H9 (cell line): ENCODE measurements around the gene CDK5R1. TPM values are rescaled to one million over a fixed set of nuclear protein-coding genes. Genes with fewer than 3 reads are reported as not detected.

Source experiments
- DNase-seq: peaks from one replicate; pipeline ENCODE4 v3.0.0-alpha.2; 2017
- H2AFZ ChIP-seq: one replicate; pipeline ENCODE4 v1.6.1; 2013; ENCODE audit warnings: mild to moderate bottlenecking, low read length, control low read depth, moderate library complexity
- H2AK5ac ChIP-seq: 2 replicates; pipeline ENCODE4 v1.6.1; 2013; ENCODE audit warnings: low read length, control low read depth, mixed read lengths; ENCODE audit not compliant: insufficient read length
- H2BK120ac ChIP-seq: one replicate; pipeline ENCODE4 v1.6.1; 2013; ENCODE audit warnings: low read depth, mild to moderate bottlenecking, low read length, control low read depth, inconsistent platforms; ENCODE audit not compliant: poor library complexity, severe bottlenecking
- H2BK12ac ChIP-seq: 2 replicates; pipeline ENCODE4 v1.6.1; 2013; ENCODE audit warnings: low read length, control low read depth, mixed read lengths, low read depth; ENCODE audit not compliant: insufficient read length
- H2BK15ac ChIP-seq: 2 replicates; pipeline ENCODE4 v1.6.1; 2013; ENCODE audit warnings: low read depth, low read length, control low read depth
- H2BK20ac ChIP-seq: one replicate; pipeline ENCODE4 v1.6.1; 2013; ENCODE audit warnings: low read depth, mild to moderate bottlenecking, low read length, control low read depth, inconsistent platforms; ENCODE audit not compliant: poor library complexity, severe bottlenecking
- H2BK5ac ChIP-seq: 2 replicates; pipeline ENCODE4 v1.6.1; 2013; ENCODE audit warnings: low read length, control low read depth, mixed read lengths; ENCODE audit not compliant: insufficient read length
- H3K14ac ChIP-seq: 2 replicates; pipeline ENCODE4 v1.6.1; 2013; ENCODE audit warnings: low read length, control low read depth; ENCODE audit not compliant: insufficient read depth
- H3K18ac ChIP-seq: 2 replicates; pipeline ENCODE4 v1.6.1; 2013; ENCODE audit warnings: low read depth, mild to moderate bottlenecking, mixed read lengths, low read length, control low read depth; ENCODE audit not compliant: insufficient read length
- H3K23ac ChIP-seq: 2 replicates; pipeline ENCODE4 v1.6.1; 2013; ENCODE audit warnings: low read length, control low read depth, mixed read lengths, low read depth; ENCODE audit not compliant: insufficient read length
- H3K23me2 ChIP-seq: 2 replicates; pipeline ENCODE4 v1.6.1; 2013; ENCODE audit warnings: low read depth, mild to moderate bottlenecking, mixed read lengths, low read length, control low read depth; ENCODE audit not compliant: insufficient read length, poor library complexity, severe bottlenecking
- H3K27ac ChIP-seq: 2 replicates; pipeline ENCODE4 v1.5.1; 2013; ENCODE audit warnings: low read length, control low read depth, mixed read lengths, low read depth; ENCODE audit not compliant: insufficient read length
- H3K27me3 ChIP-seq: 2 replicates; pipeline ENCODE4 v1.6.1; 2013; ENCODE audit warnings: low read length, control low read depth, inconsistent platforms; ENCODE audit not compliant: insufficient read depth
- H3K4ac ChIP-seq: 2 replicates; pipeline ENCODE4 v1.6.1; 2013; ENCODE audit warnings: low read depth, mild to moderate bottlenecking, control low read depth, inconsistent platforms, low read length, moderate library complexity
- H3K4me1 ChIP-seq: 2 replicates; pipeline ENCODE4 v1.6.1; 2013; ENCODE audit warnings: low read length, control low read depth, inconsistent platforms; ENCODE audit not compliant: insufficient read depth
- H3K4me2 ChIP-seq: 2 replicates; pipeline ENCODE4 v1.6.1; 2013; ENCODE audit warnings: low read length, control low read depth, mixed read lengths; ENCODE audit not compliant: insufficient read length, insufficient read depth
- H3K56ac ChIP-seq: 2 replicates; pipeline ENCODE4 v1.6.1; 2013; ENCODE audit warnings: low read depth, mild to moderate bottlenecking, mixed read lengths, low read length, control low read depth; ENCODE audit not compliant: insufficient read length
- H3K79me1 ChIP-seq: 2 replicates; pipeline ENCODE4 v1.6.1; 2013; ENCODE audit warnings: low read depth, mild to moderate bottlenecking, moderate library complexity, low read length, control low read depth, inconsistent platforms; ENCODE audit not compliant: insufficient read depth, poor library complexity, severe bottlenecking
- H3K79me2 ChIP-seq: 2 replicates; pipeline ENCODE4 v1.6.1; 2013; ENCODE audit warnings: low read length, control low read depth, inconsistent platforms; ENCODE audit not compliant: insufficient read depth
- H3K9ac ChIP-seq: 2 replicates; pipeline ENCODE4 v1.6.1; 2013; ENCODE audit warnings: low read length, control low read depth, mixed read lengths; ENCODE audit not compliant: insufficient read length; ENCODE audit errors: extremely low read depth
- H3K9me3 ChIP-seq: one replicate; pipeline ENCODE4 v1.6.1; 2013; ENCODE audit warnings: low read depth, low read length, inconsistent platforms; ENCODE audit not compliant: control insufficient read depth
- H3T11ph ChIP-seq: one replicate; pipeline ENCODE4 v1.6.1; 2013; ENCODE audit warnings: mild to moderate bottlenecking, low read length, control low read depth, inconsistent platforms
- H4K20me1 ChIP-seq: one replicate; pipeline ENCODE4 v1.6.1; 2013; ENCODE audit not compliant: control insufficient read depth, insufficient read length, insufficient read depth
- H4K5ac ChIP-seq: 2 replicates; pipeline ENCODE4 v1.6.1; 2013; ENCODE audit warnings: low read depth, mild to moderate bottlenecking, mixed read lengths, low read length, control low read depth; ENCODE audit not compliant: insufficient read length
- H4K8ac ChIP-seq: replicated peaks from 2 replicates; pipeline ENCODE4 v1.6.1; 2013; ENCODE audit warnings: low read length, control low read depth, mixed read lengths, low read depth; ENCODE audit not compliant: insufficient read length
- H4K91ac ChIP-seq: 2 replicates; pipeline ENCODE4 v1.6.1; 2013; ENCODE audit warnings: low read depth, mild to moderate bottlenecking, moderate library complexity, mixed read lengths, low read length, control low read depth; ENCODE audit not compliant: insufficient read length
- H3K27ac Mint-ChIP-seq, 3 experiments: 2 replicates in 2 of 3; 3 replicates in 1 of 3; pipeline ENCODE4 v1.8.0; 2020 to 2021; ENCODE audit warnings: mixed read lengths in 3 of 3, mild to moderate bottlenecking in 1 of 3, moderate library complexity in 1 of 3
- H3K27me3 Mint-ChIP-seq: 2 replicates; pipeline ENCODE4 v1.8.0; 2021; ENCODE audit warnings: low read depth, mild to moderate bottlenecking, moderate library complexity, mixed read lengths
- H3K36me3 Mint-ChIP-seq, 3 experiments: 2 replicates in 2 of 3; 3 replicates in 1 of 3; pipeline ENCODE4 v1.8.0; 2020 to 2021; ENCODE audit warnings: low read depth in 3 of 3, mixed read lengths in 3 of 3; ENCODE audit not compliant: insufficient read depth in 1 of 3
- H3K4me1 Mint-ChIP-seq, 2 experiments: 2 replicates each; pipeline ENCODE4 v1.8.0; 2020; ENCODE audit warnings: mixed read lengths in 2 of 2
- H3K4me3 Mint-ChIP-seq, 2 experiments: 2 replicates in 1 of 2; 3 replicates in 1 of 2; pipeline ENCODE4 v1.8.0; 2020 to 2021; ENCODE audit warnings: mild to moderate bottlenecking in 2 of 2, mixed read lengths in 2 of 2, moderate library complexity in 1 of 2
- H3K9me3 Mint-ChIP-seq, 2 experiments: 2 replicates in 1 of 2; 3 replicates in 1 of 2; pipeline ENCODE4 v1.8.0; 2020; ENCODE audit warnings: mild to moderate bottlenecking in 2 of 2, mixed read lengths in 2 of 2, moderate library complexity in 1 of 2
- CTCF ChIP-seq: fragments of 200-600 bp; sonication (generic); conservative IDR thresholded peaks from 3 replicates; pipeline ENCODE4 v1.8.0; 2021; ENCODE audit warnings: antibody characterized with exemption, mild to moderate bottlenecking
- WGBS: extraction: QIAGEN DNeasy Blood & Tissue Kit; methylation state at CpG from one replicate; pipeline ENCODE4 v1.1.7; 2013; ENCODE audit warnings: missing lambda C conversion rate, low lambda C conversion rate, mixed read lengths; ENCODE audit not compliant: insufficient read length; ENCODE audit errors: extremely low coverage; 5-methylcytosine and 5-hydroxymethylcytosine counted together
- total RNA-seq: library from RNA; stranded (reverse); gene quantifications from 2 replicates; pipeline ENCODE4 v1.2.1, GENCODE V29; 2021

CDK5R1 gene
- total RNA-seq, 1 experiment from 2014 or later: 11.4 TPM

GRCh38 chr17:32475258-32475657, 11.5 kb upstream of the CDK5R1 start:
- H3K4me1 ChIP-seq: no peaks in the 10 kb centered on the region
- Mint-ChIP-seq H3K4me1 (peaks cover 10 to 16% of the 10 kb centered on the region in 2 experiments), H3K9me3 (no peaks in the 10 kb centered on the region), H3K27ac (no peak overlapping the region), H3K27me3 (no peaks in the 10 kb centered on the region), H3K4me3 (no peak overlapping the region), H3K36me3 (peaks cover 70 to 92% (median 89%) of the 10 kb centered on the region in 3 experiments)
- no peak overlapping the region for H2BK20ac ChIP-seq
- H3K27ac ChIP-seq: no peak overlapping the region
- H3K79me1 ChIP-seq: no peaks in the 10 kb centered on the region
- TF ChIP-seq CTCF: no peak
- H3K56ac ChIP-seq: no peak overlapping the region
- no peaks in the 10 kb centered on the region for H3K9me3 ChIP-seq
- H3K23me2 ChIP-seq: no peaks in the 10 kb centered on the region
- H3K23ac ChIP-seq: no peak overlapping the region
- no peak overlapping the region for H3K4me2 ChIP-seq
- no peak overlapping the region for H2BK5ac ChIP-seq
- no peak for DNase-seq
- H4K5ac ChIP-seq: no peak overlapping the region
- H2BK12ac ChIP-seq: no peak overlapping the region
- no peak overlapping the region for H3K18ac ChIP-seq
- no CpG with 5 or more reads among the region's 3 CpGs for WGBS
- H2AK5ac ChIP-seq: no peak overlapping the region
- no peaks in the 10 kb centered on the region for H4K20me1 ChIP-seq
- H2AFZ ChIP-seq: no peak overlapping the region
- H4K91ac ChIP-seq: no peak overlapping the region
- H3K14ac ChIP-seq: no peak overlapping the region
- H3K9ac ChIP-seq: no peak overlapping the region
- no peak overlapping the region for H2BK120ac ChIP-seq
- no peak overlapping the region for H2BK15ac ChIP-seq
- H3K79me2 ChIP-seq: 0 out of 2 replicates have a peak, but pooled peaks cover 3% of the 10 kb centered on the region
- no peak overlapping the region for H3K4ac ChIP-seq
- no peaks in the 10 kb centered on the region for H3K27me3 ChIP-seq
- no peak overlapping the region for H4K8ac ChIP-seq
- no peak overlapping the region for H3T11ph ChIP-seq
